A549 (cell line): Measurements from ENCODE around the gene ACO1. TPM values are rescaled to one million over a fixed set of nuclear protein-coding genes. Genes with fewer than 3 reads are reported as not detected.

Source experiments
- ATAC-seq, 2 experiments: fragments of 200-7000 bp in 1 of 2; fragments of >200 bp in 1 of 2; cut with Nextera tagmentation in 1 of 2; cut with Tn5 transposase in 1 of 2; 3 replicates each; pipeline versions ENCODE4 v1.8.0 to v1.9.1; 2018 to 2020; ENCODE audit warnings: mild to moderate bottlenecking in 1 of 2, moderate library complexity in 1 of 2
- CTCF ChIA-PET: fragments of 300-600 bp; sonication (Branson Sonifier 250); formaldehyde crosslinking; extraction: SDS; loops from one replicate; lab custom pipeline; 2021; ENCODE audit warnings: antibody characterized with exemption, inconsistent platforms; lab: Yijun Ruan, JAX
- POLR2A ChIA-PET: fragments of 350-600 bp; formaldehyde crosslinking; extraction: SDS; loops from one replicate; lab custom pipeline; 2021; ENCODE audit warnings: antibody characterized with exemption, inconsistent platforms; lab: Yijun Ruan, JAX
- DNase-seq, 2 experiments: peaks; one replicate each; pipeline versions ENCODE4 v3.0.0 to v3.0.0-alpha.2; 2011 to 2016; ENCODE audit warnings: low read depth in 1 of 2, low spot score in 1 of 2
- FAIRE-seq: peaks from 2 replicates; lab custom pipeline; 2011; peaks lifted over from hg19 to GRCh38; lab: Jason Lieb, UNC
- H3K27ac ChIP-seq, 2 experiments: fragments of >200 bp; sonication (Bioruptor Twin); formaldehyde crosslinking; 3 replicates each; pipeline ENCODE4 v1.5.1; 2016 to 2017
- H3K4me1 ChIP-seq: fragments of >200 bp; sonication (Bioruptor Twin); formaldehyde crosslinking; 3 replicates; pipeline ENCODE4 v1.6.1; 2016
- H3K4me2 ChIP-seq: fragments of >200 bp; sonication (Bioruptor Twin); formaldehyde crosslinking; 3 replicates; pipeline ENCODE4 v1.6.1; 2016
- H3K4me3 ChIP-seq: fragments of >200 bp; sonication (Bioruptor Twin); formaldehyde crosslinking; 3 replicates; pipeline ENCODE4 v1.5.1; 2016
- H3K9me3 ChIP-seq: fragments of >200 bp; sonication (Bioruptor Twin); formaldehyde crosslinking; 3 replicates; pipeline ENCODE4 v1.6.1; 2016
- CBX8 ChIP-seq: fragments of 200-600 bp; sonication (generic); IDR thresholded peaks from 2 replicates; pipeline ENCODE4 v1.6.1; 2016
- CEBPB ChIP-seq, 2 experiments: fragments of >200 bp in 1 of 2; sonication (Bioruptor Twin) in 1 of 2; formaldehyde crosslinking in 1 of 2; IDR thresholded peaks; 2 replicates each; pipeline ENCODE4 v1.6.1; 2012 to 2016
- CHD4 ChIP-seq: fragments of 200-600 bp; sonication (generic); IDR thresholded peaks from 2 replicates; pipeline ENCODE4 v1.6.1; 2016; ENCODE audit warnings: antibody characterized with exemption, mild to moderate bottlenecking, borderline replicate concordance
- EHMT2 ChIP-seq: fragments of 200-600 bp; sonication (generic); IDR thresholded peaks from 2 replicates; pipeline ENCODE4 v1.6.1; 2016; ENCODE audit warnings: antibody characterized with exemption, low read depth, mild to moderate bottlenecking, moderate library complexity
- FOSB ChIP-seq: fragments of 250-450 bp; sonication (Bioruptor Pico); IDR thresholded peaks from 2 replicates; pipeline ENCODE4 v1.5.0; 2020; ENCODE audit warnings: mild to moderate bottlenecking, moderate library complexity
- FOSL2 ChIP-seq, 2 experiments: fragments of 450-650 bp in 1 of 2; fragments of >200 bp in 1 of 2; sonication (Bioruptor Twin) in 1 of 2; formaldehyde crosslinking; IDR thresholded peaks; 2 replicates each; pipeline versions ENCODE4 v1.5.0 to v1.6.1; 2016 to 2020; ENCODE audit warnings: mild to moderate bottlenecking in 1 of 2, moderate library complexity in 1 of 2
- HOXA7 ChIP-seq: fragments of 250-450 bp; sonication (Bioruptor Pico); IDR thresholded peaks from 2 replicates; pipeline ENCODE4 v1.5.0; 2020; ENCODE audit warnings: mild to moderate bottlenecking, moderate library complexity
- HOXB13 ChIP-seq: fragments of 250-450 bp; sonication (Bioruptor Pico); IDR thresholded peaks from 2 replicates; pipeline ENCODE4 v1.5.0; 2020; ENCODE audit warnings: low read depth, mild to moderate bottlenecking, moderate library complexity
- MAZ ChIP-seq: fragments of 150-350 bp; IDR thresholded peaks from 2 replicates; pipeline ENCODE4 v1.6.1; 2014; ENCODE audit warnings: antibody characterized with exemption, low read depth, low read length, borderline replicate concordance
- MYC ChIP-seq: IDR thresholded peaks from 2 replicates; pipeline ENCODE4 v1.6.1; 2012; ENCODE audit warnings: mild to moderate bottlenecking, inconsistent platforms, low read length, improper control_type of control experiment, borderline replicate concordance
- NPAS2 ChIP-seq: fragments of 250-450 bp; sonication (Bioruptor Pico); IDR thresholded peaks from 2 replicates; pipeline ENCODE4 v1.8.0; 2022; ENCODE audit warnings: mild to moderate bottlenecking, moderate library complexity, borderline replicate concordance
- PHF8 ChIP-seq: fragments of 200-600 bp; sonication (generic); IDR thresholded peaks from 2 replicates; pipeline ENCODE4 v1.6.1; 2016; ENCODE audit warnings: low read depth, mild to moderate bottlenecking, antibody characterized with exemption, moderate library complexity, borderline replicate concordance
- POLR2AphosphoS2 ChIP-seq: conservative IDR thresholded peaks from 2 replicates; pipeline ENCODE4 v1.6.1; 2012; ENCODE audit warnings: low read length, improper control_type of control experiment, inconsistent platforms
- RAD21 ChIP-seq, 2 experiments: fragments of >200 bp in 1 of 2; sonication (Bioruptor Twin) in 1 of 2; formaldehyde crosslinking in 1 of 2; IDR thresholded peaks in 1 of 2; conservative IDR thresholded peaks in 1 of 2; 2 replicates in 1 of 2; 3 replicates in 1 of 2; pipeline ENCODE4 v1.6.1; 2012 to 2018; ENCODE audit warnings: inconsistent platforms in 1 of 2
- RARB ChIP-seq: fragments of 250-450 bp; sonication (Bioruptor Pico); IDR thresholded peaks from 2 replicates; pipeline ENCODE4 v1.8.0; 2021; ENCODE audit warnings: mild to moderate bottlenecking, moderate library complexity
- RCOR1 ChIP-seq: fragments of 150-350 bp; IDR thresholded peaks from 2 replicates; pipeline ENCODE4 v1.6.1; 2014; ENCODE audit warnings: antibody characterized with exemption, low read length, low read depth
- SMC3 ChIP-seq: fragments of >200 bp; sonication (Bioruptor Twin); formaldehyde crosslinking; IDR thresholded peaks from 3 replicates; pipeline ENCODE4 v1.6.1; 2018; ENCODE audit warnings: inconsistent platforms
- TFCP2L1 ChIP-seq: fragments of 250-450 bp; sonication (Bioruptor Pico); IDR thresholded peaks from 2 replicates; pipeline ENCODE4 v1.5.0; 2021; ENCODE audit warnings: mild to moderate bottlenecking
- TP53 ChIP-seq: fragments of 250-450 bp; sonication (Bioruptor Pico); IDR thresholded peaks from 2 replicates; pipeline ENCODE4 v1.5.0; 2021; ENCODE audit warnings: mild to moderate bottlenecking, moderate library complexity
- USF2 ChIP-seq: fragments of 450-650 bp; IDR thresholded peaks from 2 replicates; pipeline ENCODE4 v1.6.1; 2014; ENCODE audit warnings: antibody characterized with exemption
- WGBS: methylation state at CpG from one replicate; pipeline ENCODE4 v1.1.6; 2017; ENCODE audit errors: missing lambda C conversion rate; 5-methylcytosine and 5-hydroxymethylcytosine counted together
- polyA plus RNA-seq, 4 experiments: library from polyadenylated mRNA; depleted of rRNA in 3 of 4; stranded (reverse); fragments of >200 nt; fragmentation: RNase III in 1 of 4; extraction: RNeasy Plus Mini Kit Qiagen cat#74134 plus additional on column Dnase treatment in 1 of 4; gene quantifications; 2 replicates in 3 of 4; 3 replicates in 1 of 4; pipeline ENCODE4 v1.2.3, GENCODE V29; 2011 to 2017
- TF ChIP-seq, protein P1 (sequence below): fragments of 150-350 bp; IDR thresholded peaks from 2 replicates; pipeline ENCODE4 v1.6.1; 2014; ENCODE audit warnings: low read depth, mild to moderate bottlenecking, low read length
- TF ChIP-seq, protein P2 (sequence below): IDR thresholded peaks from 2 replicates; pipeline ENCODE4 v1.6.1; 2012; ENCODE audit warnings: low read depth, borderline replicate concordance

Gene ACO1
- polyA plus RNA-seq, 2 of the 4 experiments (the other 2 are of a cell fraction), result 32.2 to 41.0 TPM

- Histone ChIP-seq H3K4me3 (no peak overlapping the region), H3K9me3 (peaks cover 4% of the 10 kb centered on the region; the same call in 1 of the 3 replicates), H3K27ac (no peak overlapping the region), H3K4me2 (no peak overlapping the region), H3K4me1 (peaks cover 4% of the 10 kb centered on the region)
- ChIA-PET CTCF (interaction anchor here (0.6 to 9.2 kb wide), 6 partner anchors 20 to 485 kb away, joined by 3 to 74 read pairs (median 3); no protein-coding TSS in a partner anchor), POLR2A (no interaction called here)
- WGBS, result 90% methylated on average over 1 of the region's 1 CpG
- TF ChIP-seq NPAS2 (CRISPR knock-in tag) (no peak), RARB (CRISPR knock-in tag) (no peak), MAZ (no peak), HOXB13 (CRISPR knock-in tag) (no peak), EHMT2 (no peak), RCOR1 (no peak), FOSL2 (IDR thresholded peaks at IDR 0.05) (no peak), FOSL2 (CRISPR knock-in tag; IDR thresholded peaks at IDR 0.05) (no peak), RAD21 (conservative IDR thresholded peaks at IDR 0.05 in 1 of 2, IDR thresholded peaks at IDR 0.05 in 1 of 2) (no peak), PHF8 (no peak), MYC (no peak), CHD4 (no peak), FOSB (CRISPR knock-in tag) (no peak), TFCP2L1 (no peak), CEBPB (IDR thresholded peaks at IDR 0.05) (no peak), POLR2AphosphoS2 (no peak), HOXA7 (no peak), TP53 (CRISPR knock-in tag) (no peak), USF2 (no peak)
- TF ChIP-seq, protein P1, sequence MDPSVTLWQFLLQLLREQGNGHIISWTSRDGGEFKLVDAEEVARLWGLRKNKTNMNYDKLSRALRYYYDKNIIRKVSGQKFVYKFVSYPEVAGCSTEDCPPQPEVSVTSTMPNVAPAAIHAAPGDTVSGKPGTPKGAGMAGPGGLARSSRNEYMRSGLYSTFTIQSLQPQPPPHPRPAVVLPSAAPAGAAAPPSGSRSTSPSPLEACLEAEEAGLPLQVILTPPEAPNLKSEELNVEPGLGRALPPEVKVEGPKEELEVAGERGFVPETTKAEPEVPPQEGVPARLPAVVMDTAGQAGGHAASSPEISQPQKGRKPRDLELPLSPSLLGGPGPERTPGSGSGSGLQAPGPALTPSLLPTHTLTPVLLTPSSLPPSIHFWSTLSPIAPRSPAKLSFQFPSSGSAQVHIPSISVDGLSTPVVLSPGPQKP, result no peak
- TF ChIP-seq, protein P2, sequence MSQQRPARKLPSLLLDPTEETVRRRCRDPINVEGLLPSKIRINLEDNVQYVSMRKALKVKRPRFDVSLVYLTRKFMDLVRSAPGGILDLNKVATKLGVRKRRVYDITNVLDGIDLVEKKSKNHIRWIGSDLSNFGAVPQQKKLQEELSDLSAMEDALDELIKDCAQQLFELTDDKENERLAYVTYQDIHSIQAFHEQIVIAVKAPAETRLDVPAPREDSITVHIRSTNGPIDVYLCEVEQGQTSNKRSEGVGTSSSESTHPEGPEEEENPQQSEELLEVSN, result no peak
- no peak for DNase-seq
- no peak for FAIRE-seq
- ATAC-seq, result no peak
Observed at GRCh38 chr9:32401488-32401887, 17.0 kb downstream of the ACO1 start.

- H3K4me1 ChIP-seq, result no peaks in the 10 kb centered on the region
- FAIRE-seq (no peak), ATAC-seq (no peak), DNase-seq (no peak)
- H3K4me3 ChIP-seq, result no peak overlapping the region
- ChIA-PET POLR2A (no interaction called here), CTCF (interaction anchor here (0.8 kb wide), 1 partner anchor 9 kb away, joined by 3 read pairs; no protein-coding TSS in a partner anchor)
- 73% methylated on average over 3 of the region's 3 CpGs for WGBS
- TF ChIP-seq SMC3 (no peak), CBX8 (no peak)
- no peak overlapping the region for H3K4me2 ChIP-seq
- no peak overlapping the region for H3K27ac ChIP-seq
- H3K9me3 ChIP-seq, result peaks cover 4% of the 10 kb centered on the region; the same call in 1 of the 3 replicates
Observed at GRCh38 chr9:32403567-32404260, 19.3 kb downstream of the ACO1 start.
